Stimulated activated CD4-positive, alpha-beta T cell treated with anti-CD3 and anti-CD28 coated beads, Interleukin-2, amount 100 ng/mL, for 4 hours (primary cell): ENCODE data around the gene SLC9A5.

ENCODE experiments used
- DNase-seq: peaks from one replicate; pipeline ENCODE4 v3.0.0-alpha.2; 2020; ENCODE audit warnings: low read depth

Gene SLC9A5

GRCh38 chr16:67258161-67258835 is 9.5 kb downstream of the SLC9A5 start:
- DNase-seq: no peak

GRCh38 chr16:67259705-67260104 is 10.9 kb downstream of the SLC9A5 start:
- DNase-seq: no peak

GRCh38 chr16:67260426-67261063 is 11.8 kb downstream of the SLC9A5 start:
- no peak for DNase-seq

- DNase-seq: no peak
Measured at GRCh38 chr16:67263201-67263600, 14.4 kb downstream of the SLC9A5 start.

GRCh38 chr16:67264277-67264676 is 15.5 kb downstream of the SLC9A5 start:
- DNase-seq: no peak

GRCh38 chr16:67264866-67265265 is 16.1 kb downstream of the SLC9A5 start:
- no peak for DNase-seq

GRCh38 chr16:67265834-67266233 is 17.1 kb downstream of the SLC9A5 start:
- DNase-seq: no peak

- DNase-seq: no peak
Measured at GRCh38 chr16:67268136-67268579, 19.4 kb downstream of the SLC9A5 start.

GRCh38 chr16:67269766-67270165 is 21.0 kb downstream of the SLC9A5 start:
- no peak for DNase-seq

GRCh38 chr16:67270931-67271338 is 22.2 kb downstream of the SLC9A5 start:
- no peak for DNase-seq

GRCh38 chr16:67271446-67271845 is 22.7 kb downstream of the SLC9A5 start:
- no peak for DNase-seq

- no peak for DNase-seq
Measured at GRCh38 chr16:67275321-67275720, 26.5 kb downstream of the SLC9A5 start.

GRCh38 chr16:67277294-67277998 is 28.7 kb downstream of the SLC9A5 start:
- DNase-seq: no peak

GRCh38 chr16:67277999-67278772 is 29.4 kb downstream of the SLC9A5 start:
- DNase-seq: no peak

GRCh38 chr16:67278773-67279295 is 30.1 kb downstream of the SLC9A5 start:
- peak; percentile 19 for DNase-seq

- peak; percentile 75 for DNase-seq
Measured at GRCh38 chr16:67279296-67280089, 30.7 kb downstream of the SLC9A5 start, which contains the start of gene PLEKHG4. Gene PLEKHG4 (plus strand): TSS chr16:67279532. CDS start chr16:67280045, 513 bp downstream.

- no peak for DNase-seq
Measured at GRCh38 chr16:67280090-67281015, 31.6 kb downstream of the SLC9A5 start.

GRCh38 chr16:67281536-67282446 is 33.0 kb downstream of the SLC9A5 start:
- no peak for DNase-seq

GRCh38 chr16:67282447-67282805 is 33.6 kb downstream of the SLC9A5 start:
- no peak for DNase-seq
